ENCODE results near the gene MTMR12.

Gene MTMR12

GRCh38 chr5:32311404-32312196 is 1.1 kb downstream of the MTMR12 start:
- Histone ChIP-seq H3K36me3 (peaks cover 0 to 6% (median 0%) of the 10 kb centered on the region in 3 donors), H3K4me3 (peak overlapping the region; percentile 68 to 100), H3K9me3 (no peaks in the 10 kb centered on the region), H3K27ac (peak overlapping the region; percentile 88 to 99), H3K4me1 (peaks cover 0 to 40% (median 25%) of the 10 kb centered on the region in 4 donors), H3K27me3 (no peaks in the 10 kb centered on the region)
- intact Hi-C loops (cut with DNase I; ENCODE audit: low total_unique reads): loop anchor here (10.0 kb wide), 1 partner anchor 77 kb away; no protein-coding TSS in a partner anchor
- DNase-seq: no peak
- TF ChIP-seq, protein P1, sequence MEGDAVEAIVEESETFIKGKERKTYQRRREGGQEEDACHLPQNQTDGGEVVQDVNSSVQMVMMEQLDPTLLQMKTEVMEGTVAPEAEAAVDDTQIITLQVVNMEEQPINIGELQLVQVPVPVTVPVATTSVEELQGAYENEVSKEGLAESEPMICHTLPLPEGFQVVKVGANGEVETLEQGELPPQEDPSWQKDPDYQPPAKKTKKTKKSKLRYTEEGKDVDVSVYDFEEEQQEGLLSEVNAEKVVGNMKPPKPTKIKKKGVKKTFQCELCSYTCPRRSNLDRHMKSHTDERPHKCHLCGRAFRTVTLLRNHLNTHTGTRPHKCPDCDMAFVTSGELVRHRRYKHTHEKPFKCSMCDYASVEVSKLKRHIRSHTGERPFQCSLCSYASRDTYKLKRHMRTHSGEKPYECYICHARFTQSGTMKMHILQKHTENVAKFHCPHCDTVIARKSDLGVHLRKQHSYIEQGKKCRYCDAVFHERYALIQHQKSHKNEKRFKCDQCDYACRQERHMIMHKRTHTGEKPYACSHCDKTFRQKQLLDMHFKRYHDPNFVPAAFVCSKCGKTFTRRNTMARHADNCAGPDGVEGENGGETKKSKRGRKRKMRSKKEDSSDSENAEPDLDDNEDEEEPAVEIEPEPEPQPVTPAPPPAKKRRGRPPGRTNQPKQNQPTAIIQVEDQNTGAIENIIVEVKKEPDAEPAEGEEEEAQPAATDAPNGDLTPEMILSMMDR (IDR thresholded peaks at IDR 0.05): no peak

DNA sequence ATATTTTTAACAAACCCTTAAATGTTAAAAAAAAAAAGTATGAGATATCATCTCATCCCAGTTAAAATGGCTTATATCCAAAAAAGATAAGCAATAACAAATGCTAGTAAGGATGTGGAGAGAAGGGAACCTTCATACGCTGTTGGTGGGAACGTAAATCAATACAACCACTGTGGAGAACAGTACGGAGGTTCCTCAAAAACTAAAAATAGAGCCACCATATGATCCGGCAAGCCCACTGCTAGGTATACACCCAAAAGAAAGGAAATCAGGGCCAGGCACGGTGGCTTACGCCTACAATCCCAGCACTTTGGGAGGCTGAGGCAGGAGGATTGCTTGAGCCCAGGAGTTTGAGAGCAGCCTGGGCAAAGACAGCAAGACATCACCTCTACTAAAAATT is 3.0 kb downstream of the MTMR12 start:
- peaks cover 0 to 40% (median 25%) of the 10 kb centered on the region in 4 donors for H3K4me1 ChIP-seq
- intact Hi-C loops (cut with DNase I; ENCODE audit: low total_unique reads): loop anchor here (10.0 kb wide), 1 partner anchor 75 kb away; no protein-coding TSS in a partner anchor
- no peak for DNase-seq

DNA sequence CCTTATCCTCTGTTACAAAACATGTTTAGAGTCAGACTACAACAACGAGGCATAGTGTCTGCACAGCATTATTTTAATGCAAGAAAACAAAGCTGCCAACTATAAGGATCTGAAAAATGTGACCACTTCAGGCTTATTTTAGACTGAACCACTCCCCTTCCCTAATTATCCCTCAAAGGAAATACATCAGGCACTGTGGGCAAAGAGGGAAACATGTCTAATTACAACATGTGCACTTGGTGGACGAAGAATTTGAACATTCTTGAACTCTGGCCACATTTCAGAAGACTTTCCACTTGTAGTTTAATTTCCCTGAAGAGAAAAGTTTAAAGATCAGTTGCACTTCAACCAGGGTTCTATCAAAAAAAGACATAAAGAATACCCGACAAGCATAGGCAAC is 3.8 kb downstream of the MTMR12 start:
- Histone ChIP-seq H3K4me1 (peaks cover 0 to 40% (median 25%) of the 10 kb centered on the region in 4 donors), H3K36me3 (peaks cover 0 to 6% (median 0%) of the 10 kb centered on the region in 3 donors), H3K9me3 (no peaks in the 10 kb centered on the region), H3K27me3 (no peaks in the 10 kb centered on the region), H3K27ac (no peak overlapping the region), H3K4me3 (no peak overlapping the region)
- TF ChIP-seq, protein P1 (IDR thresholded peaks at IDR 0.05): no peak
- intact Hi-C loops (cut with DNase I; ENCODE audit: low total_unique reads): no loop called here
- DNase-seq: no peak

More for the DNA sequence above, 3.0 kb downstream of the MTMR12 start:
- peaks cover 0 to 6% (median 0%) of the 10 kb centered on the region in 3 donors for H3K36me3 ChIP-seq
- no peaks in the 10 kb centered on the region for H3K9me3 ChIP-seq
- TF ChIP-seq, protein P1 (IDR thresholded peaks at IDR 0.05): no peak
- H3K27ac ChIP-seq: no peak overlapping the region
- no peak overlapping the region for H3K4me3 ChIP-seq
- no peaks in the 10 kb centered on the region for H3K27me3 ChIP-seq

- intact Hi-C loops (cut with DNase I; ENCODE audit: low total_unique reads): no loop called here
- Histone ChIP-seq H3K36me3 (peaks cover 0 to 6% (median 0%) of the 10 kb centered on the region in 3 donors), H3K9me3 (no peaks in the 10 kb centered on the region), H3K27me3 (no peaks in the 10 kb centered on the region), H3K27ac (no peak overlapping the region), H3K4me3 (no peak overlapping the region), H3K4me1 (peaks cover 0 to 43% (median 22%) of the 10 kb centered on the region in 4 donors)
- no peak for DNase-seq
- TF ChIP-seq, protein P1 (IDR thresholded peaks at IDR 0.05): no peak
Observed at GRCh38 chr5:32307769-32308194, 5.0 kb downstream of the MTMR12 start.

GRCh38 chr5:32304622-32305021 is 8.1 kb downstream of the MTMR12 start:
- Histone ChIP-seq H3K4me3 (no peak overlapping the region), H3K4me1 (peaks cover 0 to 27% (median 12%) of the 10 kb centered on the region in 4 donors), H3K9me3 (no peaks in the 10 kb centered on the region), H3K36me3 (peaks cover 0 to 10% (median 0%) of the 10 kb centered on the region in 3 donors), H3K27me3 (no peaks in the 10 kb centered on the region), H3K27ac (no peak overlapping the region)
- TF ChIP-seq, protein P1 (IDR thresholded peaks at IDR 0.05): no peak
- no peak for DNase-seq
- intact Hi-C loops (cut with DNase I; ENCODE audit: low total_unique reads): no loop called here

Measured in tibial artery (tissue), 4 donors.